Fibroblast of mammary gland (primary cell): ENCODE measurements around the gene POLE4.
A peak's percentile ranks its signal among the peaks of the same experiment; 100 is the strongest.

Experiments used
- DNase-seq: peaks from one replicate; pipeline ENCODE4 v3.0.0-alpha.2; 2010; ENCODE audit warnings: low read depth
- H3K4me3 ChIP-seq: 2 replicates; pipeline ENCODE4 v1.5.1; 2011; ENCODE audit warnings: low read depth, mild to moderate bottlenecking, low read length, moderate library complexity; ENCODE audit not compliant: control insufficient read depth
- CTCF ChIP-seq: conservative IDR thresholded peaks from 2 replicates; pipeline ENCODE4 v1.5.1; 2011; ENCODE audit warnings: low read depth, low read length, inconsistent platforms; ENCODE audit not compliant: control insufficient read depth, insufficient read depth

The POLE4 gene

GRCh38 chr2:74939919-74940812 is 18.3 kb upstream of the POLE4 start:
- no peak for DNase-seq
- TF ChIP-seq CTCF, result no peak
- no peak overlapping the region for H3K4me3 ChIP-seq

GRCh38 chr2:74941284-74941683 is 17.2 kb upstream of the POLE4 start:
- TF ChIP-seq CTCF, result no peak
- no peak overlapping the region for H3K4me3 ChIP-seq
- no peak for DNase-seq

- DNase-seq, result no peak
- no peak overlapping the region for H3K4me3 ChIP-seq
- TF ChIP-seq CTCF, result no peak
Observed at GRCh38 chr2:74942263-74942662, 16.2 kb upstream of the POLE4 start.

GRCh38 chr2:74944987-74945787 is 13.3 kb upstream of the POLE4 start:
- DNase-seq, result peak; percentile 36
- no peak for TF ChIP-seq CTCF
- no peak overlapping the region for H3K4me3 ChIP-seq

DNA sequence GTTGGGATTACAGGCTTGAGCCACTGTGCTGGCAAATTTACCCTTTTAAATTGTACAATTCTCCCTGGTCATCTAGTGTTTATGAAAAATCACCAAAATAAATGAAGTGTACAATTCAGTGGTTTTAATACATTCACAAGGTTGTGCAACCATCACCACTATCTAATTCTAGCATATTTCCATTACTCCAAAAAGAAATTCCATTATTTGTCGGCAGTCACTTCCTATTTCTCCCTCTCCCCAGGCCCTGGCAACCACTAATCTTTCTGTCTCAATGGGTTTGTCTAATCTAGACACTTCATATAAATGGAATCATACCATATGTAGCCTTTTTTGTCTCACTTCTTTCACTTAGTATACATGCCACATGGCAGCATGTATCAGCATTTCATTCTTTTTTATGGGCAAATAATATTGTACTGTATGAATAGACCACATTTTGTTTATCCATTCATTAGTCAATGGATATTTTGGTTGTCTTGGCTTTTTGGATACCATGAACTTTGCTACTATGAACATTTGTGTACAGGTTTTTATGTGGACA is 12.6 kb upstream of the POLE4 start:
- no peak for DNase-seq
- H3K4me3 ChIP-seq, result no peak overlapping the region
- TF ChIP-seq CTCF, result no peak

- H3K4me3 ChIP-seq, result no peak overlapping the region
- TF ChIP-seq CTCF, result no peak
- no peak for DNase-seq
Observed at GRCh38 chr2:74947703-74948102, 10.7 kb upstream of the POLE4 start.
